DLD1 (cell line): Measurements from ENCODE around the gene GPATCH8.
"Not testable (repeated sequence)": the region's sequence is repeated elsewhere in the genome, so short reads cannot be mapped to it uniquely, and the experiment has no call there.

ENCODE experiments used
- in situ Hi-C: cut with HindIII; loops from 2 replicates; pipeline ENCODE4 v1.10.0; 2017; ENCODE audit warnings: low sequenced_read_pairs

Gene GPATCH8

DNA sequence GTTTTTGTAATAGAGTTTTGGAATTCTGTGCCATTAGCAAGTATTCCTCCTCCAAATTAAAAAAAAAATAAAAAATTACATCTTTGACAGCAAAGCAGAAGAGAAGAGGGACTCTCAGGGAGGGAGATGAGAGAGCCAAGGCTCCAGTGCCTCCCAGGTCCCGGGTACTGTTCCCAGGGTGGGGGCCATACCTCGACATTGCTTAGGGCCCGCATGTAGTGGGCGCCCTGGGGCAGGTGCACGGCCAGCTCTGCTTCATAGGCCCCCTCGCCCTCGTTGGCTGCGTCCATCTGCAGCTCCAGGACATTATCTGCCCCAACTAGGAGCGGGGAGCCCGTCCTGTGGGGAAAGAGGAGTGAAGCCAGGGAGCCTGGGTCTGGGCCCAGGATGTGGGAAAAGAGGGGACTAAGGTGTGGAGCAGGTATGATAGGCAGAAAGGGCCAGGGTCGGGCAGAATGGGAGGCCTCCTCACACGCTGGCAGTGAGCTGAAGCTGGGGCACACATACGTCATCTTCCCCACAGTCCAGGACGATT lies 125.0 kb downstream of the GPATCH8 start:
- in situ Hi-C loops: no loop called here

GRCh38 chr17:44376779-44377178 lies 126.4 kb downstream of the GPATCH8 start:
- in situ Hi-C loops: no loop called here

GRCh38 chr17:44376124-44376523 lies 127.1 kb downstream of the GPATCH8 start:
- in situ Hi-C loops: no loop called here

DNA sequence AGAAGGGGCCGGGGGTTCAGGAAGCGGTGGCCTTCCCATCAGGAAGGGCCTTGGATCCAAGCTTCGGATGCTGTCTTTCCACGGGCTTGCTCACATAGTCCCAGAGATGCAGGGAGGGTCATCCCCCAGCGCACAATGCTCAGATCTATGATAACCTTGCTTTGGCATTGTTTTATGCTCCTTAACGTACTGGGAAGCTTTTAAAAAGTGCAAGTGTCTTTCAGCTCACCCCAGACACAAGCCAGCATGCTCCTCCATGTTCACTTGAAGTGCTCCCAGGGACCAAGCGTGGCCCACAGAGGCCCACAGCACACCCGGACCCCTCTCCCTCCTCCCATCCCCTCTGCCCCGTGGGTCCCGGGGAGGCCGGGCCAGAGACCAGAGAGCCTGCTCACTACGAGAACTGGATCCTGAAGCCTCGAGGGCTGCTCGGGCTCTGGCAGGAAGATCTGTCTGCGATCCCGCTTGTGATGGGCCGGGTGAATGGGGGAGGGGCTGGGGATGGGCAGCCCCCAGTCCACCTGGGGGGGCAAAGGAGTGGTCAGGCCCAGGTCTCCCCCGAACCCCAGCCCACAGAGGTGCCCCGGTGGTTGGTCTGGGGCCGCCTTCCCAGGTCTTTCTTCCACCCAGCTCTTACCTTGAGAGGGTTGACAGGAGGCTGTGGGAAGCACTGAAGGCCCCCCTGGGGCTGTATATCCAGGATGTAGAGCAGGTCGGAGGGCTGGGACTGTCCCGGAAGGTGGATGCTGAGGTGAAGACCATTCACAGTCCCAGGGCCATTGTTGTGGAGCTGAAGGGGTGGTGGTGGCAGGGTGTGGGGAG lies 127.8 kb downstream of the GPATCH8 start:
- in situ Hi-C loops: no loop called here

- in situ Hi-C loops: no loop called here
These were observed 128.7 kb downstream of the GPATCH8 start for GRCh38 chr17:44374306-44375195.

DNA sequence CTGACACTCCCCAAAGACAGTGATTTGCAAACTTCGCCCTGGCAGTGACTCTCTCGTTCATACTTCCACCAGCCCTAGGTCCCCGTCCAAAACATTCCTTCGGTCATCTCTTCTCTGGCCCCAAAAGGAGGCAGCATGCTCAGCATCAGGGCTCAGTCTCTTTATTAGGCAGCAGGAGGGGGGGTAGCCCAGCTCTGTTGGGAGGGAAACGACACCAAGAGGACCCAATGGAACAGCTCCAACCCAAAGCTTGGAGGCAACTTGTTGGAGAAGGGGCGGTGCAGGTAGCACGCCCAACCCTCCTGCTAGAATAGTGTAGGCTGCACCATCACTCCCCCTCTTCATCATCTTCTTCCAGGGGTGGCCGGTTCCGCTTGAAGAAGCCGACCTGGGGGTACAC lies 131.2 kb downstream of the GPATCH8 start:
- in situ Hi-C loops: no loop called here

GRCh38 chr17:44369414-44370023 lies 133.7 kb downstream of the GPATCH8 start:
- in situ Hi-C loops: not testable (repeated sequence)

DNA sequence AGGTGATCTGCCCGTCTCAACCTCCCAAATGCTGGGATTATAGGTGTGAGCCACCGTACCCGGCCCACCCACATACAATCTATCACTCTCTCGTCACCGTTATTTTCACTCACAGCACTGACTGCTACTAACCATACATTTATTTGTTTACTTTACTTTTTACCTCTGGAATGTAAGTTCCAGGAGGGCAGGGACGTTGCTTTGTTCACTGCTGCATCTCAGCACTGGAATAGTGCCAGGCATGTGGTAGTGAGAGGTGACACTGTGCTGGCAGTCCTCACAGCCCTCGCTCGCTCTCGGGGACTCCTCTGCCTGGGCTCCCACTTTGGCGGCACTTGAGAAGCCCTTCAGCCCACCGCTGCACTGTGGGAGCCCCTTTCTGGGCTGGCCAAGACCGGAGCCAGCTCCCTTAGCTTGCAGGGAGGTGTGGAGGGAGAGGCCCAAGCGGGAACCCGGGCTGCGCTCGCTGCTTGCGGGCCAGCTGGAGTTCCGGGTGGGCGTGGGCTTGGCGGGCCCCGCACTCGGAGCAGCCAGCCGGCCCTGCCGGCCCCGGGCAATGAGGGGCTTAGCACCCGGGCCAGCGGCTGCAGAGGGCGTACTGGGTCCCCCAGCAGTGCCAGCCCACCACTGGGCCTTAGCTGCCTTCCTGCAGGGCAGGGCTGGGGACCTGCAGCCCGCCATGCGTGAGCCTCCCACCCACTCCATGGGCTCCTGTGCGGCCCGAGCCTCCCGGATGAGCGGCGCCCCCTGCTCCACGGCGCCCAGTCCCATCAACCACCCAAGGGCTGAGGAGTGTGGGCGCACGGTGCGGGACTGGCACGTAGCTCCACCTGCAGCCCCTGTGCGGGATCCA lies 134.6 kb downstream of the GPATCH8 start:
- in situ Hi-C loops: not testable (repeated sequence)

GRCh38 chr17:44367231-44367979 lies 135.8 kb downstream of the GPATCH8 start:
- in situ Hi-C loops: no loop called here

DNA sequence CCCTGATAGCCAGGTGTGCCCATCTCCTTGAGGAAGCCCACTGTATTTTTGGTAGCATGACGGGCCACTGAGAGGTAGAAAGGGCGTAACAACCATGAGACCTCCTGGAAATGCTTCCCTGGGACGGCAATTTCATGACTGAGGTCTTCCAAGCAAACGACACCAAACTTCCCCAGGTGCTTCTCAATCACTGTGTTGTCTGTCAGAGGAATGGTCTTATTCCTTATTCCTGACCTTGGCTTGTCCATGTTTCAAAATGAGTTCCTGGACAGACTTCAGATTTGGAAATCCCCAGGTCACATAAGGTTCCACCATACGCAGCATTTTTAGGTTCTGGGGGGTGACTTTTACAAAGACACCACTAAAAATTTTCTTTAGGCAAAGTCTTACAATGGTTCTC lies 138.2 kb downstream of the GPATCH8 start:
- in situ Hi-C loops: not testable (repeated sequence)

- in situ Hi-C loops: no loop called here
These were observed 139.5 kb downstream of the GPATCH8 start, which contains the start of gene FAM171A2 for GRCh38 chr17:44363613-44364159. TSS of gene FAM171A2 (minus strand) at chr17:44363853. CDS start at chr17:44363714, 139 bp downstream.

DNA sequence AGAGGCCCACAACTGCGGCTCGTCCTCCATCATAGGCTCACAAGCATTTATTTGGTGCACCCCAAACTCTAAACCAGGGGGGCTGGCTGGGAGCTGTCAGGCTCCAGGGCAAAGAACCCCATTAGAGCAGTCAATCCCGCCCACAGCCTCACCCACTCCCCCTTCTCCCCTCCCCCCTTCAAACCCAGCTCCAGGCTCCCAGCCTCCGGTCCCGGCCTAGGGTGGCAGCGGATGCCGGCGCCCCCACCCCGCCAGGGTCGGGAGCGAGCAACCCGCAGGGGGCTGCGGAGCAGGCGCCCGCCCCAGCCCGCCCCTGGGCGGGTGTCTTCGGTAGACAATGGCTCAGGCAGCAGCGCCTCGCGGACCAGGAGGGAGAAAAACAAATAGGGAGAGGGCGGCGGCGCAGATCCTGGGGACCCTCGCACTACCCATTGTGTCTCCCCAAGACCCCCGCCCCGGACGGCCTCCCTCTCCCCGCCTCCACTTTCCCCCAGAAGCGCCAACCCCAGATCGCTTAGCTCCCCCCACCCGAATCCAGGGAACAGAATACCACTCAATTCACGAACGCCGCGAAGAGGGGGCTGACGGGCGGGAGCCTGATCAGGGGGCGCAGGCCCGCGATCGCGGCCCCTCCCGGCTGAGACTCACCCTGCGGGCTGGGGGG lies 140.1 kb downstream of the GPATCH8 start:
- in situ Hi-C loops: no loop called here

DNA sequence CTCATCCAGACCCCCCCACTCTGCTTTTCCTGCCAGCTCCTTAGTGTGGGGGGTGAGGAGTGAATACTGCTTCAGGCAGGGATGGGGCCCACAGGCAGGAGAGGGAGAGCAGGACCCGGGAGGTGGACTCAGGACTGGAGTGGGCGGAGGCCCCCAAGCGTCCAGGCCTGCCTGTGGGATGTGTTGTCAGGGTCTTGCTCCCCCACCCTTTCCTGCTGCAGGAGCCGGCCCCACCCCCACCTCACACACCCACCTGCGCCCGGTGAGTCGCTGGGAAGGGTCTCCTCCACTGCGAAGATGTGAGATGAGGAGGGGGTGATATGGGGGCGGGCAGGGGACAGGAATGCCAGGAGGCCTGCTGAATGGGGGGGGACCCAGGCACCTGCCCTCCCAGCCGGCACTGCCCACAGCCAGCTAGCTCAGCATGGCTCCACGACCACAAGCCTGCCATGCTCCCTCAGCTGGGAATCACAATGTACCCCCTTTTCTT lies 140.7 kb downstream of the GPATCH8 start:
- in situ Hi-C loops: no loop called here

- in situ Hi-C loops: no loop called here
These were observed 141.6 kb downstream of the GPATCH8 start for GRCh38 chr17:44361292-44362260.

- in situ Hi-C loops: no loop called here
These were observed 142.4 kb downstream of the GPATCH8 start for GRCh38 chr17:44360826-44361225.

DNA sequence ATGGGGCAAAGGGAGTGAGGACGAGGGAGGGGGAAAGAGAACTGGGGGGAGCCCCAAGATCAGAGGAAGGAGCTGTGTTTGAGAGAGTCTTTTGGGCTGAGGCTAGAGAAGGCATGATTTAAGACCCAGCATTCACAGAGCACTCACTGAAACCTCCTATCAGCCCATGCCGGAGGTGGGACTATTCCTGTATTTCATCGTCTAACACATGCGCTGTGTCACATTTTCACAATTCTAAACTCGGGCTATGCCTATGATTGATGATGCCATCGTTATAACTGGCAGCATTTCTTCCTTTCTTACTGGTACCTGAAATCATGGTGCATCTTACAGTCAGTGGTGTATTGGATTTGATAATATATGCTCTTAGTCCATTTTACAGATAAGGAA lies 143.1 kb downstream of the GPATCH8 start:
- in situ Hi-C loops: no loop called here

GRCh38 chr17:44359458-44360143 lies 143.6 kb downstream of the GPATCH8 start:
- in situ Hi-C loops: no loop called here
